Stimulated activated CD8-positive, alpha-beta memory T cell treated with anti-CD3 and anti-CD28 coated beads, Interleukin-15, amount 100 ng/mL, for 48 hours (primary cell): ENCODE data around the gene ZBTB20.
A peak's percentile ranks its signal among the peaks of the same experiment; 100 is the strongest.
"Not testable (repeated sequence)": the region's sequence is repeated elsewhere in the genome, so short reads cannot be mapped to it uniquely, and the experiment has no call there.

Experiments used
- DNase-seq, 2 donors: peaks; one replicate each; pipeline ENCODE4 v3.0.0-alpha.2; 2020; ENCODE audit warnings: low read depth in 2 of 2

ZBTB20 gene

GRCh38 chr3:115146418-115147328 lies at the start of gene ZBTB20:
Gene ZBTB20 (minus strand): TSS chr3:115147288.
- DNase-seq: peak; percentile 49 to 63

GRCh38 chr3:115194476-115194875 lies 47.4 kb upstream of the ZBTB20 start:
- no peak for DNase-seq

- DNase-seq: no peak
Measured at GRCh38 chr3:115190747-115191146, 43.7 kb upstream of the ZBTB20 start.

- DNase-seq: no peak
Measured at GRCh38 chr3:115187149-115187757, 40.2 kb upstream of the ZBTB20 start.

GRCh38 chr3:115186351-115187148 lies 39.5 kb upstream of the ZBTB20 start:
- no peak for DNase-seq

- not testable (repeated sequence) for DNase-seq
Measured at GRCh38 chr3:115184859-115185572, 37.9 kb upstream of the ZBTB20 start.

GRCh38 chr3:115178930-115179329 lies 31.8 kb upstream of the ZBTB20 start:
- not testable (repeated sequence) for DNase-seq

GRCh38 chr3:115169808-115170207 lies 22.7 kb upstream of the ZBTB20 start:
- no peak for DNase-seq

- no peak for DNase-seq
Measured at GRCh38 chr3:115165701-115166100, 18.6 kb upstream of the ZBTB20 start.

- DNase-seq: no peak
Measured at GRCh38 chr3:115165266-115165665, 18.2 kb upstream of the ZBTB20 start.

GRCh38 chr3:115164374-115165221 lies 17.5 kb upstream of the ZBTB20 start:
- no peak for DNase-seq

- no peak for DNase-seq
Measured at GRCh38 chr3:115162759-115163158, 15.7 kb upstream of the ZBTB20 start.

GRCh38 chr3:115161866-115162265 lies 14.8 kb upstream of the ZBTB20 start:
- no peak for DNase-seq

- no peak for DNase-seq
Measured at GRCh38 chr3:115161168-115161834, 14.2 kb upstream of the ZBTB20 start.

GRCh38 chr3:115160295-115160694 lies 13.2 kb upstream of the ZBTB20 start:
- no peak for DNase-seq

- no peak for DNase-seq
Measured at GRCh38 chr3:115156046-115156654, 9.1 kb upstream of the ZBTB20 start.

- DNase-seq: no peak
Measured at GRCh38 chr3:115154611-115155010, 7.5 kb upstream of the ZBTB20 start.

- DNase-seq: no peak
Measured at GRCh38 chr3:115151921-115152320, 4.8 kb upstream of the ZBTB20 start.

GRCh38 chr3:115148142-115148790 lies 1.2 kb upstream of the ZBTB20 start:
- no peak for DNase-seq
